Aorta (tissue), 5 donors: ENCODE data around the gene AGRP. TPM values are rescaled to one million over a fixed set of nuclear protein-coding genes. Genes with fewer than 3 reads are reported as not detected.

Experiments used
- ATAC-seq: fragments of 200-7000 bp; cut with Tn5 transposase; one replicate; pipeline ENCODE4 v1.9.1; 2022; ENCODE audit warnings: moderate library complexity; ENCODE audit not compliant: low FRiP score
- DNase-seq, 2 donors: peaks; one replicate each; pipeline ENCODE4 v3.0.0-alpha.2; 2020
- H3K27ac ChIP-seq, 2 donors: one replicate each; pipeline ENCODE4 v1.5.1; 2013; ENCODE audit warnings: low read length in 2 of 2, mild to moderate bottlenecking in 2 of 2, moderate library complexity in 2 of 2, control low read depth in 1 of 2, inconsistent platforms in 1 of 2, low read depth in 1 of 2
- H3K27me3 ChIP-seq, 2 donors: one replicate each; pipeline ENCODE4 v1.6.1; 2013; ENCODE audit warnings: control low read depth in 1 of 2, low read length in 1 of 2, mild to moderate bottlenecking in 1 of 2, moderate library complexity in 1 of 2; ENCODE audit not compliant: insufficient read depth in 2 of 2, control insufficient read depth in 1 of 2
- H3K36me3 ChIP-seq, 2 donors: one replicate each; pipeline ENCODE4 v1.6.1; 2013; ENCODE audit warnings: control low read depth in 1 of 2, low read length in 1 of 2, mild to moderate bottlenecking in 1 of 2; ENCODE audit not compliant: insufficient read depth in 2 of 2, control insufficient read depth in 1 of 2
- H3K4me1 ChIP-seq, 2 donors: one replicate each; pipeline ENCODE4 v1.6.1; 2013; ENCODE audit warnings: low read length in 2 of 2, control low read depth in 1 of 2, mild to moderate bottlenecking in 1 of 2, moderate library complexity in 1 of 2; ENCODE audit not compliant: insufficient read depth in 2 of 2, control insufficient read depth in 1 of 2
- H3K4me3 ChIP-seq, 2 donors: one replicate each; pipeline ENCODE4 v1.5.1; 2013; ENCODE audit warnings: low read length in 2 of 2, control low read depth in 1 of 2, mild to moderate bottlenecking in 1 of 2
- H3K9me3 ChIP-seq: one replicate; pipeline ENCODE4 v1.6.1; 2013; ENCODE audit warnings: mild to moderate bottlenecking, low read length; ENCODE audit not compliant: control insufficient read depth
- WGBS, 2 donors: extraction: QIAGEN DNeasy Blood & Tissue Kit; methylation state at CpG; one replicate each; pipeline ENCODE4 v1.1.7; 2013; 5-methylcytosine and 5-hydroxymethylcytosine counted together
- intact Hi-C, 2 donors: fragments of 100-400 bp; cut with DNase I; formaldehyde crosslinking; loops; one replicate each; pipeline versions ENCODE4 v1.14.2 to v1.15.0; 2022
- polyA plus RNA-seq, 2 donors: library from polyadenylated mRNA; stranded (reverse); fragments of 200-250 nt; gene quantifications; one replicate each; pipeline ENCODE4 v1.2.3, GENCODE V29; 2013
- total RNA-seq, 2 donors: library from RNA; stranded (reverse); fragmentation: NEBNext Ultra II Directional; extraction: Animal tissue kit (Norgen Biotek cat#: 25700); gene quantifications; one replicate each; pipeline ENCODE4 v1.2.1, GENCODE V29; 2021
- donor health status: healthy with polysubstance abuse.
- donor health status: Bipolar disorder and iron deficiency.
- donor health status: DM: no; HTN: no; CAD: no.
- donor health status: DM: no; HTN: no; CAD: no.
- donor health status: DM: yes; HTN: yes; CAD: no.

Gene AGRP
- total and polyA plus RNA-seq, 4 donors = 1.5 TPM; not detected in 3

- H3K9me3 ChIP-seq = no peaks in the 10 kb centered on the region
- no peak overlapping the region for H3K27ac ChIP-seq
Measured at GRCh38 chr16:67460961-67461360, 22.4 kb downstream of the AGRP start.

GRCh38 chr16:67460168-67460567 is 23.2 kb downstream of the AGRP start:
- DNase-seq = no peak
- intact Hi-C loops = no loop called here

More at GRCh38 chr16:67460961-67461360, 22.4 kb downstream of the AGRP start:
- no peak for DNase-seq
- Histone ChIP-seq H3K4me1 (no peaks in the 10 kb centered on the region), H3K4me3 (no peak overlapping the region), H3K27me3 (no peaks in the 10 kb centered on the region), H3K36me3 (no peaks in the 10 kb centered on the region)
- WGBS, 2 donors = 90 to 93% methylated on average over 2 of the region's 2 CpGs
- ATAC-seq = no peak
- intact Hi-C loops = no loop called here

GRCh38 chr16:67459861-67460150 is 23.5 kb downstream of the AGRP start:
- Histone ChIP-seq H3K36me3 (no peaks in the 10 kb centered on the region), H3K9me3 (no peaks in the 10 kb centered on the region), H3K27ac (peak overlapping the region; percentile 2 to 54), H3K4me1 (no peaks in the 10 kb centered on the region), H3K27me3 (no peaks in the 10 kb centered on the region), H3K4me3 (no peak overlapping the region)
- WGBS, 2 donors = 34 to 41% methylated on average over 3 of the region's 3 CpGs
- intact Hi-C loops = no loop called here
- DNase-seq (no peak), ATAC-seq (peak; percentile 46)

More at GRCh38 chr16:67460168-67460567, 23.2 kb downstream of the AGRP start:
- no peaks in the 10 kb centered on the region for H3K9me3 ChIP-seq
- no peaks in the 10 kb centered on the region for H3K36me3 ChIP-seq
- peak overlapping the region in 1 of 2 donors; percentile 54 for H3K27ac ChIP-seq
- no peaks in the 10 kb centered on the region for H3K4me1 ChIP-seq
- 79 to 80% methylated on average over 5 of the region's 5 CpGs for WGBS, 2 donors
- no peak overlapping the region for H3K4me3 ChIP-seq
- ATAC-seq = no peak
- H3K27me3 ChIP-seq = no peaks in the 10 kb centered on the region

GRCh38 chr16:67459066-67459860 is 24.1 kb downstream of the AGRP start:
- H3K4me3 ChIP-seq = no peak overlapping the region
- H3K27ac ChIP-seq = peak overlapping the region; percentile 2 to 54
- peak; percentile 53 for ATAC-seq
- DNase-seq = peak in 1 of 2 donors; percentile 79
- WGBS, 2 donors = 6 to 11% methylated on average over 7 of the region's 7 CpGs
- no peaks in the 10 kb centered on the region for H3K4me1 ChIP-seq
- H3K27me3 ChIP-seq = no peaks in the 10 kb centered on the region
- no peaks in the 10 kb centered on the region for H3K9me3 ChIP-seq
- intact Hi-C loops = no loop called here
- H3K36me3 ChIP-seq = no peaks in the 10 kb centered on the region

GRCh38 chr16:67458121-67458641 is 25.2 kb downstream of the AGRP start:
- DNase-seq = no peak
- Histone ChIP-seq H3K27me3 (no peaks in the 10 kb centered on the region), H3K27ac (no peak overlapping the region), H3K9me3 (no peaks in the 10 kb centered on the region), H3K4me3 (no peak overlapping the region), H3K36me3 (peaks cover 0 to 1% of the 10 kb centered on the region in 2 donors), H3K4me1 (no peaks in the 10 kb centered on the region)
- peak; percentile 26 for ATAC-seq
- 65 to 69% methylated on average over 6 of the region's 6 CpGs for WGBS, 2 donors
- intact Hi-C loops = no loop called here

GRCh38 chr16:67457611-67458010 is 25.7 kb downstream of the AGRP start:
- Histone ChIP-seq H3K27me3 (no peaks in the 10 kb centered on the region), H3K36me3 (peaks cover 0 to 2% of the 10 kb centered on the region in 2 donors), H3K4me3 (no peak overlapping the region), H3K4me1 (no peaks in the 10 kb centered on the region), H3K9me3 (no peaks in the 10 kb centered on the region), H3K27ac (no peak overlapping the region)
- no peak for DNase-seq
- WGBS, 2 donors = 10 to 15% methylated on average over 7 of the region's 7 CpGs
- ATAC-seq = no peak
- intact Hi-C loops = no loop called here

GRCh38 chr16:67456391-67457081 is 26.8 kb downstream of the AGRP start:
- 6 to 9% methylated on average over 6 of the region's 6 CpGs for WGBS, 2 donors
- Histone ChIP-seq H3K4me3 (no peak overlapping the region), H3K36me3 (peaks cover 0 to 2% of the 10 kb centered on the region in 2 donors), H3K9me3 (no peaks in the 10 kb centered on the region), H3K4me1 (no peaks in the 10 kb centered on the region), H3K27me3 (no peaks in the 10 kb centered on the region), H3K27ac (peak overlapping the region in 1 of 2 donors; percentile 10)
- intact Hi-C loops = no loop called here
- peak; percentile 85 to 86 for DNase-seq
- peak; percentile 17 for ATAC-seq

- Histone ChIP-seq H3K27me3 (no peaks in the 10 kb centered on the region), H3K9me3 (no peaks in the 10 kb centered on the region), H3K36me3 (peaks cover 0 to 2% of the 10 kb centered on the region in 2 donors), H3K27ac (no peak overlapping the region), H3K4me3 (no peak overlapping the region), H3K4me1 (no peaks in the 10 kb centered on the region)
- no peak for ATAC-seq
- intact Hi-C loops = no loop called here
- WGBS, 2 donors = 93 to 96% methylated on average over 6 of the region's 6 CpGs
- no peak for DNase-seq
Measured at GRCh38 chr16:67454852-67455251, 28.5 kb downstream of the AGRP start.
